SU-DHL-6 (cell line): ENCODE measurements around the gene ADH5.
"Not testable (repeated sequence)": the region's sequence is repeated elsewhere in the genome, so short reads cannot be mapped to it uniquely, and the experiment has no call there.

Experiments used
- H2AFZ ChIP-seq: fragments of 200-600 bp; sonication (generic); 2 replicates; pipeline ENCODE4 v1.6.1; 2014; ENCODE audit warnings: low read depth, mild to moderate bottlenecking, moderate library complexity, mixed read lengths, antibody characterized with exemption, low read length; ENCODE audit not compliant: severe bottlenecking
- H3F3A ChIP-seq: fragments of 200-600 bp; shearing (Covaris generic); 2 replicates; pipeline ENCODE4 v1.6.0; 2016; ENCODE audit warnings: antibody characterized with exemption, mild to moderate bottlenecking; ENCODE audit not compliant: insufficient read depth
- H3K27ac ChIP-seq: fragments of 200-600 bp; sonication (generic); 2 replicates; pipeline ENCODE4 v1.5.1; 2016; ENCODE audit warnings: low read depth, mild to moderate bottlenecking, low read length, moderate library complexity, mixed read lengths
- H3K27me3 ChIP-seq: fragments of 200-600 bp; sonication (generic), shearing (Covaris generic); 2 replicates; pipeline ENCODE4 v1.6.0; 2014; ENCODE audit warnings: mild to moderate bottlenecking, low read length
- H3K36me3 ChIP-seq: fragments of 200-600 bp; sonication (generic); 2 replicates; pipeline ENCODE4 v1.6.1; 2014; ENCODE audit warnings: mild to moderate bottlenecking, low read length, mixed read lengths
- H3K4me2 ChIP-seq: fragments of 300-600, 200-600 bp; shearing (Covaris generic), sonication (generic); 2 replicates; pipeline ENCODE4 v1.6.0; 2014; ENCODE audit warnings: low read length, low read depth, mild to moderate bottlenecking; ENCODE audit not compliant: poor library complexity, severe bottlenecking
- H3K4me3 ChIP-seq: fragments of 200-600 bp; sonication (generic); 2 replicates; pipeline ENCODE4 v1.5.1; 2014; ENCODE audit warnings: antibody characterized with exemption, low read length, mild to moderate bottlenecking, mixed read lengths; ENCODE audit not compliant: insufficient read depth, poor library complexity, severe bottlenecking
- H3K79me2 ChIP-seq: fragments of 200-600 bp; sonication (generic); 2 replicates; pipeline ENCODE4 v1.6.1; 2014; ENCODE audit warnings: mild to moderate bottlenecking, low read length, moderate library complexity; ENCODE audit not compliant: insufficient read depth
- H3K9ac ChIP-seq: fragments of 200-600 bp; sonication (generic); 2 replicates; pipeline ENCODE4 v1.7.0; 2014; ENCODE audit warnings: mild to moderate bottlenecking, low read length
- H3K9me2 ChIP-seq: fragments of 200-600 bp; sonication (generic); replicated peaks from 2 replicates; pipeline ENCODE4 v1.6.1; 2014; ENCODE audit warnings: low read length; ENCODE audit not compliant: insufficient read depth
- H3K9me3 ChIP-seq: fragments of 200-600 bp; sonication (generic); 2 replicates; pipeline ENCODE4 v1.6.1; 2014; ENCODE audit warnings: low read length, mixed read lengths; ENCODE audit not compliant: insufficient read depth
- H4K20me1 ChIP-seq: fragments of 200-600 bp; sonication (generic); 2 replicates; pipeline ENCODE4 v1.6.1; 2014; ENCODE audit warnings: low read depth, mild to moderate bottlenecking, antibody characterized with exemption, low read length, moderate library complexity, mixed read lengths
- CTCF ChIP-seq: fragments of 200-600 bp; sonication (generic); IDR thresholded peaks from one replicate; pipeline ENCODE4 v1.5.1; 2017; ENCODE audit warnings: antibody characterized with exemption, mild to moderate bottlenecking, low read length, moderate library complexity; ENCODE audit not compliant: insufficient read depth, poor library complexity, severe bottlenecking
- EZH2phosphoT487 ChIP-seq: fragments of 200-600 bp; sonication (generic), shearing (Covaris generic); conservative IDR thresholded peaks from 2 replicates; pipeline ENCODE4 v1.6.1; 2018; ENCODE audit warnings: mild to moderate bottlenecking, antibody characterized with exemption, low read length, moderate library complexity, mixed read lengths

ADH5 gene

GRCh38 chr4:99099311-99099710, 10.7 kb upstream of the ADH5 start:
- H3K4me2 ChIP-seq, result no peak overlapping the region
- no peak overlapping the region for H3K9ac ChIP-seq
- no peaks in the 10 kb centered on the region for H4K20me1 ChIP-seq
- H3K27me3 ChIP-seq, result no peaks in the 10 kb centered on the region
- no peaks in the 10 kb centered on the region for H3K36me3 ChIP-seq
- no peaks in the 10 kb centered on the region for H3K9me2 ChIP-seq
- H3K9me3 ChIP-seq, result no peaks in the 10 kb centered on the region
- H3K4me3 ChIP-seq, result no peak overlapping the region
- no peak overlapping the region for H3K27ac ChIP-seq
- H3K79me2 ChIP-seq, result no peaks in the 10 kb centered on the region
- H3F3A ChIP-seq, result no peaks in the 10 kb centered on the region
- no peak overlapping the region for H2AFZ ChIP-seq
- TF ChIP-seq EZH2phosphoT487, result no peak
- TF ChIP-seq CTCF, result no peak

- H3K4me3 ChIP-seq, H3K27me3 ChIP-seq, H3K9ac ChIP-seq, H4K20me1 ChIP-seq, H3K4me2 ChIP-seq, H3K9me3 ChIP-seq, H3K36me3 ChIP-seq, H3K9me2 ChIP-seq, H3F3A ChIP-seq, H3K27ac ChIP-seq, H2AFZ ChIP-seq: not testable (repeated sequence)
- peaks cover 13% of the 10 kb centered on the region; the same call in 1 of the 2 replicates for H3K79me2 ChIP-seq
Measured at GRCh38 chr4:99091841-99092240, 3.3 kb upstream of the ADH5 start.

- no peak overlapping the region for H2AFZ ChIP-seq
- TF ChIP-seq CTCF (no peak), EZH2phosphoT487 (no peak)
- no peaks in the 10 kb centered on the region for H3K36me3 ChIP-seq
- H3K27me3 ChIP-seq, result no peaks in the 10 kb centered on the region
- H3K4me2 ChIP-seq, result no peak overlapping the region
- H3K79me2 ChIP-seq, result peaks cover 19% of the 10 kb centered on the region; the same call in 1 of the 2 replicates
- no peaks in the 10 kb centered on the region for H3K9me2 ChIP-seq
- H3K27ac ChIP-seq, result no peak overlapping the region
- H3K4me3 ChIP-seq, result no peak overlapping the region
- H3K9me3 ChIP-seq, result no peaks in the 10 kb centered on the region
- H4K20me1 ChIP-seq, result no peaks in the 10 kb centered on the region
- H3F3A ChIP-seq, result no peaks in the 10 kb centered on the region
- no peak overlapping the region for H3K9ac ChIP-seq
Measured at GRCh38 chr4:99091216-99091575, 2.6 kb upstream of the ADH5 start.

- H3K4me3 ChIP-seq, result no peak overlapping the region
- H3K36me3 ChIP-seq, result no peaks in the 10 kb centered on the region
- H3K9me3 ChIP-seq, result no peaks in the 10 kb centered on the region
- no peaks in the 10 kb centered on the region for H4K20me1 ChIP-seq
- no peak for TF ChIP-seq EZH2phosphoT487
- H3K4me2 ChIP-seq, result no peak overlapping the region
- no peak overlapping the region for H2AFZ ChIP-seq
- no peaks in the 10 kb centered on the region for H3K9me2 ChIP-seq
- peaks cover 19% of the 10 kb centered on the region; the same call in 1 of the 2 replicates for H3K79me2 ChIP-seq
- H3K9ac ChIP-seq, result no peak overlapping the region
- no peaks in the 10 kb centered on the region for H3F3A ChIP-seq
- H3K27me3 ChIP-seq, result no peaks in the 10 kb centered on the region
- no peak overlapping the region for H3K27ac ChIP-seq
Measured at GRCh38 chr4:99090481-99091215, 2.1 kb upstream of the ADH5 start.
